GM18907 (cell line): ENCODE measurements around the gene RPGR.

Experiments
- ATAC-seq: cut with Tn5 transposase; IDR thresholded peaks from one replicate; pipeline ENCODE4 v1.9.1; 2021; ENCODE audit warnings: mild to moderate bottlenecking, moderate library complexity; ENCODE audit not compliant: unreplicated experiment

RPGR gene

GRCh38 chrX:38262715-38263620 is 64.3 kb downstream of the RPGR start:
- ATAC-seq, result no peak

GRCh38 chrX:38260231-38260630 is 67.1 kb downstream of the RPGR start:
- peak; percentile 66 for ATAC-seq

DNA sequence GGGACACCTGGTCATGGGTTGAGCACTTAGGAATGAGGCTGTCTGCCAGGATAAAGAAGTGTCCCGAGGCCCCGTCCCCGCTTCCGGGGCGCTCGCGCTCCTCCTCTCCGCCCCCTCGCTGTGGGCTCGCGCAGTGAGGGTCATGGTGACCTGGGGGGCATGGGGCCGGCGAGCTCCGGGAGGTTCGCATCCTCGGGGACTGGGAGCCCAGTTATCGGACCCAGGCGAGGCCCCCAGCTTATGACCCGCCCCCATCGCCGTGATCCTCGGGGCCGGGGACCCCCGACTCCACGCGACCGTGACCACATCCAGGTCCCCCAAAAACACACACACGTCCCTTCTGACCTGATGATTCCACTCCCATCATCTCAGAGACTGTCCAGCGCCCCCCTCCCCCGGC is 71.3 kb downstream of the RPGR start:
- no peak for ATAC-seq

DNA sequence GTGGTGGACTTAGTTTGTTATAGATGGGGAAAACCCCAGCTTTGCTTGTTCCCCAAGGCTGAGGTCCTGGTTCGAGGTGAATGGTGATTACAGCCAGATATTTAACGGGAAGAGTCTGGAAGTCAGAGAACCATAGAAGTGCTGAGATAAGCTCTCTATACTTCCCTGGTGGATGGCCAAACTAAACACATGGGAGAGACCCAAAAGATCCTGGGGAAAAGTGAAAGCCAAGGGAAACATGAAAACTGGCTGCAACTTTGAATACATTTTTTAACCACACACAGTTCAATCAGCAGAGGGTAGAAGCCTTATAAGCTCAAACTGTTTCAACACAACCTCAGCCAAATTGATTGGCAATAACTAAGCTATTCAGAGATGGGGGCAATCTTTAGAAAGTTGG is 77.3 kb downstream of the RPGR start:
- no peak for ATAC-seq

DNA sequence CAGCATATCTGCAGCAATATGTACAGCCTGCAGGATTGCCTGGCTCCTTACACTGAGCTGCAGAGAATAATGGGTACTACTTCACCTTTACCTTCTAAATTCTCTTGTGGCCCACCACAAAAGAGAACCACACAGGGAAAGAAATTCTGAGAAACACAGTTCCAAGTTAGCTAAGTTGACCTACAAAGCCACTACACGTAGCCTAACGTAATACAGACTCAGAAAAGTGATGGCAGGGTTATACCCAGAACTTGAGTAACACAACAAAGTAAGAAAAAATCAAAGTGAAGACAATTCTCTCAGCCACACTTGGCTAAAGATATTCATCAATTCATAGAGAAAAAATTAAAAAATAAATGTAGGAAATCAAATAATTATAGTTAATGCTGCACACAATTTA is 80.3 kb downstream of the RPGR start:
- ATAC-seq, result no peak

DNA sequence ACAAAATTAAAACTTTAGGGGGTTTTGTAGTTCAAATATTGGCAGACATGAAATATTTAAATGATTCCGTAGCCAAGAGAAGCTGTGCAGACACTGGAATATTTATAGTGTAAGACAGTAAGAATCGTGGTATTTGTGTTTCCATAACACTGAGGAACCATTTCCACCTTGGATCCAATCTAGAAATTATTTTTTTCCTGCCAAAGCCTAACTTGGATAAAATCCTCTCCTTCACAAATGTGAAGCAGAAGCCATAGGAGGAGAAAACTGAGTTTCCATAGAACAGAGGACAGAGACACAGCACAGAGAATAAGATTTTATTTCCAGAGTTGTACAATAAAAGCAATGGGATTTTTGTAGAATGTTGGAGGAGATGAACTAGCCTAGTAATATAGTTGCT is 86.8 kb downstream of the RPGR start:
- no peak for ATAC-seq

DNA sequence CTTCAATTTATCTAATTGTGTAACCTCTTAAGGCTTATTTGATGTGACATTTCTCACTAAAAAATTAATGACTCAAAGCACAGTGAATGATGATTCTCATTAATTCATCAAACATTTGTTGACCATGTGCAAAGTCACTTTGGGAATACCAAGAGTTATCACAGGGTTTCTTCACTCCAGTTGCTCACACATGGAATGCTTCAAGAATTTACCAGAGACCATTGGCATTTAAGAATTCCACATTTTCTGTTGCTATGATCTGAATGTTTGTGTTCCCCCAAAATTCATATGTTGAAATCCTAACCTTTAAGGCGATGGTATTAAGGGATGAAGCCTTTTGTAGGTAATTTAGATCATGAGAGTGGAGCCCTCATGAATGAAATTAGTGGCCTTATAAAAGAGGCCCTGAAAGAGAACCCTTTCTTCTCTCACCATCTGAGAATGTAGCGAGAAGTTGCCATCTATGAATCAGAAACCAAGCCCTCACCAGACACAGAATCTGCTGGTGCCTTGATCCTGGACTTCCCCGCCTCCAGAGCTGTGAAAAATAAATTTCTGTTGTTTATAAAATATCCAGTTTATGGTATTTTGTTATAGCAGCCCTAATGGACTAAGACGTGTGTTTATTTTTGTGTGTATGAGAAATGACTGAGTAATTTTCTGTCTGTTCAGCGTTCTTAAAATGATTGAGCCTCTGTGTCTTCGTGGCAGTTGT is 90.3 kb downstream of the RPGR start:
- ATAC-seq, result no peak

GRCh38 chrX:38233891-38234667 is 93.2 kb downstream of the RPGR start:
- no peak for ATAC-seq

DNA sequence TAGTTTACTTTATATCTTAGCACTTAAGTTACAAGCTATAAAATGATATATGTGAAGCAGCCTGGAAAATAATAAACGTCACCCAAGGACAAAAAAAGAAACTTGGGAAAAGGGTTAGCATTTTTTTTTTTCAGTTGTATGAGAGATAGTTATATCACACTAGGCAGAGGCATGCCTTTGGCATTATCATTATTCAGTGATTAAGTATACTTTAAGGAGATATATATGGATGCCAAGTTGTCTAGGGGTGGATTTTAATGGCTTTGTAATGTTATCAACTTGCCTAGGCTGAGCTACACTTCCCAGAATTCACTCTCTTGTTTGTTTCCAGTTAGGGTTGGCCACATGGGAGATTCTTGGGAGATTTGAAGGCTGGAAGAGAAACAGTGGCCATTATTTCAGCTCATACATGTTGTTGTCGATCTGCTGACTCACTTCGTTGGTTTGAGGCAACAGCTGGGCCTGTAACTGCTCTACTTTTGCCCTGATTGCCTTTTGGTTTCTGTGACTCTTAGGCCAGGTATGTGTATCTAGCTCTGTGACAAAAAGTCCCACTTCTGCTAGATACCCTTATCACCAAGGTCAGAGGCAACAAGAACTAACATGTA is 95.1 kb downstream of the RPGR start:
- no peak for ATAC-seq

DNA sequence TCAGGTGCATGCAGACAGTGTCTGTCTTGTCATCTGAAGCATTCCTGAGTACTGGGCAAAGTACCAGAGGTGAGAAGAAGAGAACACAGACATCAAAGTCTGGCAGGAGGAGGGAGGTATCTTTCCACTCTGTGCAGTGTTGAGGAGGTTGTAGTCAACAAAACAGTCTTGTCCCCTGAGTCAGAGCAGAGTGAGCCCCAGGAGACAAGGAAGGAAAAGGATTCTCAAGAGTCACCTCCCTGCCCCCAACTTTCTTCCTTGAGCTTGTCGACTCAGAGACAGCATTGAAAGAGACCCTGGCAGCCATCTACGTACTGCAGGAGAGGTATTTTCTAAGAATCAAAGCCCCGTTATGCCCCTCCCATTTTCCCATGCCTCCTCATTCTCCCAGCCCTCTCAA is 102.2 kb downstream of the RPGR start:
- no peak for ATAC-seq

DNA sequence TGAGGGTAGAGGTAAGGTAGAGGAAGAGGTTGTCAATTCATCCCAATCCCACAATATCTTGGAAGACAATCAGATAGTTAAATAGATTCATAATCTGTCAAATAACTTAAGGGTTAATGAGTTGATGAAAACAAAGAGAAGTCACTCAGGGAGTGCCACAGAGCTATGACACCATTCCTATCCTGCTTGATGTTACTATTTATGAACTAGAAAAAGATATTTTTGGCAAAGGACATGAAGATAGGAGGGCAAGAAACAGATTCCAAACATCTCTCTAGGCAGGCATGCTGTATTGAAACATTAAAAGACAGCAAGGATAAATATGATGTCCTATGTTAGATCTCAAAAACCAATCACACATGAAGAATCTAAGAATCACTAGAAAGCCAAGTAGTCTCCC is 103.1 kb downstream of the RPGR start:
- no peak for ATAC-seq

- no peak for ATAC-seq
Measured at GRCh38 chrX:38221391-38221929, 105.8 kb downstream of the RPGR start.

DNA sequence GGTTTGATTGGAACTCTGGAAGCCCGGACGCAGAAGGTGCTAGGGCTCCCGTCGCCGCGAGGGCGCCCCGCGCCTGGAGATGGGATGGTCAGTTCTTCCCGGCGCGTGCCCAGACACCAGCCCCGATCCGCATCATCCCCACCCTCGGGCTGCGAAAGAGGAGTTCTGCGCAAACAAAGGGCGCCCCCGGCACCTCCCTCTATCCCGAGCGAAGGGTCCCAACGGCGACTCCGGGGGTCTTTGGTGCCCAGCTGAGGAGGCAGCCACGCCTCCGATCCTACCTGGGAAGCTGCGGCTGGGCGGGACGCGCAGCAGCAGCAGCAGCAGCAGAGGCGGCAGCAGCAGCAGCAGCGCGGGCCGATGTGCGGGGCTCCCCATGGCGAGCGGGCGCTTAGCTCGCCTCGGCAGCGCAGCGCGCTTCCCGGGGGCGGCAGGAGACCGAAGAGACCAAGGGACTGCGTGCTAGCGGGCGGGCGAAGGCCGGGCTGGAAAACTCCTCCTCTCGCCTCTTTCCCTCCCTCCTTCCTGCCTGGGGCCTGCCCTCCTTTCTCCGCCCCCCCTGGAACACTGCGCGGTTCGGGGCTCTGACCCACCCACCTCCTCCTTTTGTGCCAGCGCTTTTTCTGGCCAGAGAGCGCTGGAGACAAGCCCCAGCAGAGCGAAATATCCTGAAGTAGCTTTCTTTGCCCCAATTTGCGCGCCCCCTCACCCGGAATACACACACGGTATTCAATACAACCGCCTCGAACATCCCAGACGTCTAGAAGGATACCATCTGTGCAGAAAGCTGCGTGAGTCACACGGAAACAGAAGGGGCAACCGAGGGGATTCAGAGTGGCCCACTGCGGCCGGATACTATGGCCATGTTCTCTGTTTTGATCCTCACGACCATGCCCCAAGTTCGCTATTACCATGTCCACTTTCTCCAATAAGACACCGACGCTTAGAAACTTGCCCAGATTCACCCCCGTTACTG is 106.6 kb downstream of the RPGR start, which contains the start of gene SRPX:
Gene SRPX, minus strand, starts transcription at position 457 of the 976 bp plus-strand sequence. Its CDS starts 79 bp downstream, at position 378.
- ATAC-seq, result peak; percentile 20

- ATAC-seq, result peak; percentile 69
Measured at GRCh38 chrX:38220024-38220414, 107.3 kb downstream of the RPGR start.
